ENCODE results near the gene SMIM14. TPM values are rescaled to one million over a fixed set of nuclear protein-coding genes. Genes with fewer than 3 reads are reported as not detected.
A peak's percentile ranks its signal among the peaks of the same experiment; 100 is the strongest.
"Not testable (repeated sequence)": the region's sequence is repeated elsewhere in the genome, so short reads cannot be mapped to it uniquely, and the experiment has no call there.

SMIM14 gene
- total RNA-seq, 6 experiments from 2014 or later: 54.0 to 224 (median 124) TPM

DNA sequence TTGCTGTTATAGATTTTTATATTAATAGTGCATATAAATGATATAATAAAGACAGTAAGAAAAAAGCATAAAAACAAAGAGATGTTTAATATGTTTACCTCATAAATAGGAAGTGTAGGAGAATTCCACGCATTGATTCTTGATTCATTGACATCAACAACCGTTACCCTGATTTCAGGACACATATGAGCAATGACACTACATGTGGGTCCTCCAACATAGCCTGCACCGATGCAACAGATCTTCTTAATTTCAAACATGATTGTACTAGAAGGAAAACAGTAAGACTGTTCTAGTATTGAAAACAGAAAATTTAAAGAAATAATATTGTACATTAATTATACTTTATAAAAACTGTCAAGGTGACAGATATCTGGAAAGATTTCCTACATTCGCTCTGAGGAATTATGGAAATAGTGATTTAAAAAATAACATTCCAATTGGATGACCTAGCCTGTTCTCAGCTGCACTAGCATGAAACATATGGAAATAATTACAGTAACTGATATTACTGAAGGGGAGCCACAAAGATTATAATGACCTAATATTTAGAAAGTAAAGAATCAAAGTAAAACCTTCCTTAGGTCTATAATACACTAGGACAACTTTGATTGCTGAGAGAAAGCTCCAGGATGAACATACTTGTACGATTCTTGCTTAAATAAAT, 117.3 kb downstream of the SMIM14 start:
- H3K9me3 ChIP-seq: no peaks in the 10 kb centered on the region
- H3K27me3 ChIP-seq: no peaks in the 10 kb centered on the region
- H3K27ac ChIP-seq: peak overlapping the region in 1 of 3 donors; percentile 84
- no peak for DNase-seq
- peaks cover 0 to 53% (median 8%) of the 10 kb centered on the region in 4 donors for H3K36me3 ChIP-seq
- no peak for ATAC-seq
- no peak overlapping the region for H3K4me3 ChIP-seq
- H3K4me1 ChIP-seq: peaks cover 0 to 46% (median 13%) of the 10 kb centered on the region in 4 donors
- TF ChIP-seq POLR2A (IDR thresholded peaks at IDR 0.05): no peak
- TF ChIP-seq CTCF (IDR thresholded peaks at IDR 0.05): no peak
- intact Hi-C loops (cut with DNase I): no loop called here
- WGBS (ENCODE audit: insufficient coverage, low coverage, low lambda C conversion rate, missing lambda C conversion rate): 64% methylated on average over 5 of the region's 5 CpGs

DNA sequence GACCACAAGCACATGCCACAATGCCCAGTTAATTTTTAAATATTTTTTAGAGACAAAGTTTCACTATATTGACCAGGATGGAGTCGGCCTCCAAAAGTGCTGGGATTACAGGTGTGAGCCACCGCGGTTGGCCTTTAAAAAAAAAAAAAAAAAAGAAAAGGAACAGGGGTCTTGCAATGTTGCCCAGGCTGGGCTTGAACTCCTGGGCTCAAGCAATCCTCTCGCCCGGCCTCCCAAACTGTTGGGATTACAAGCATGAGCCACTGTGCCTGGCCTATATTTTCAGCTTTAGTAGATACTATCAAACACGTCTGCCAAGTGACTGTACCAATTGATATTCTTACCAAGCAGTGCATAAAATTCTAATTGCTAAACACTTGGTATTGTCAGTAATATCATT, 120.2 kb downstream of the SMIM14 start:
- H3K4me3 ChIP-seq: no peak overlapping the region
- ATAC-seq (no peak), DNase-seq (no peak)
- no peaks in the 10 kb centered on the region for H3K27me3 ChIP-seq
- H3K36me3 ChIP-seq: peaks cover 3 to 72% (median 8%) of the 10 kb centered on the region in 4 donors
- TF ChIP-seq POLR2A (IDR thresholded peaks at IDR 0.05) (no peak), CTCF (IDR thresholded peaks at IDR 0.05) (no peak)
- 83% methylated on average over 4 of the region's 6 CpGs for WGBS (ENCODE audit: insufficient coverage, low coverage, low lambda C conversion rate, missing lambda C conversion rate)
- intact Hi-C loops (cut with DNase I): no loop called here
- H3K9me3 ChIP-seq: no peaks in the 10 kb centered on the region
- H3K4me1 ChIP-seq: peaks cover 0 to 69% (median 15%) of the 10 kb centered on the region in 4 donors
- H3K27ac ChIP-seq: no peak overlapping the region

DNA sequence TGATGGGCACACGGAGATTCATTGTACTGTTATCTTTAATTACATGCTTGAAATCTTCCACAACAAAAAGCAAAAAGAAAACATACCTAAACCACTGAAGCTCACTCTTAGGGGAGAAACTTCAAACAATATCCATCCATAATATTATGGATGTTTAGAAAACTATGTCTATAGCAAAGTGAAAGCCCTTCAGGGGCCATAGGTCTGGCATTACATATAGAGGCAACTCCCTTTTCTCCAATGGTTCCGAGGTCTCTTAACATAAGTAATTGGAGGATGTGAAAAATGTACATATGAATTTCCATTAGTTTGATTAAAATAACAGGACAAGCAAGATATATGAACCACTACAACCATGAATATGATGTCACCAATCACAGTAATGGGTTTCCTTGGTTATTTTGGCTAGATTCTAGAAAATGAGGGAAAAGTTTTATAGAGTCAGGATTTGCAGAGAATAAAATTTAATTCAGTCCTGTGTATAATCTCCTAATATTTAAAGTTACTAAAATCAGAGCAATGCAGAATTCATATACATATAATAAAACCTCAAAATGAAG, 122.2 kb downstream of the SMIM14 start:
- Histone ChIP-seq H3K4me1 (peaks cover 0 to 60% (median 10%) of the 10 kb centered on the region in 4 donors), H3K4me3 (no peak overlapping the region), H3K36me3 (peaks cover 4 to 91% (median 16%) of the 10 kb centered on the region in 4 donors), H3K27me3 (no peaks in the 10 kb centered on the region), H3K27ac (peak overlapping the region in 1 of 3 donors; percentile 79), H3K9me3 (no peaks in the 10 kb centered on the region)
- intact Hi-C loops (cut with DNase I): no loop called here
- no peak for ATAC-seq
- WGBS (ENCODE audit: insufficient coverage, low coverage, low lambda C conversion rate, missing lambda C conversion rate): 95% methylated on average over 2 of the region's 2 CpGs
- no peak for DNase-seq
- TF ChIP-seq CTCF (IDR thresholded peaks at IDR 0.05) (no peak), POLR2A (IDR thresholded peaks at IDR 0.05) (no peak)

DNA sequence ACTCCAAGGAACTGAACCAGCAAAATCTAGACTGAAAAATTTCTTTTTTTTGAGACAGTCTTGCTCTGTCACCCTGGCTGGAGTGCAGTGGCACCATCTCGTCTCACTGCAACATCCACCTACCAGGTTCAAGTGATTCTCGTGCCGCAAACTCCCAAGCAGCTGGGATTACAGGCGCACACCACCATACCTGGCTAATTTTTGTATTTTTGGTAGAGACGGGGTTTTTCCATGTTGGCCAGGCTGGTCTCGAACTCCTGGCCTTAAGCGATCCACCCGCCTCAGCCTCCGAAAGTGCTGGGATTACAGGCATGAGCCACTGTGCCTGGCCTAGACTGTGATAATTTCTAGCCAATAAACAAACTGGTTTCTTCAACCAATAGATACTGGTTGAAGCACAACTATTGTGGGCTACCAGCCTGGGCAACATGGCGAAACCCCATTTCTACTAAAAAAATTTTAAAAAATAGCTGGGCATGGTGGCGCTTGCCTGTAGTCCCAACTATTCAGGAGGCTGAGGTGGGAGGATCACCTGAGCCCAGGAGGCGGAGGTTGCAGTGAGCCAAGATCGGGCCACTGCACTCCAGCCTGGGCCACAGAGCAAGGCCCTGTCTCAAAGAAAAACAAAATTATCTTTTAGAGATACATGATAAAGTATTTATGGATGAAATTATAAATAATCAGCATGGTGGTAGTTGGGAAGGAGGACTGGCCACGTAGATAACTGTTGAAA, 122.8 kb downstream of the SMIM14 start:
- H3K9me3 ChIP-seq; DNase-seq; H3K27me3 ChIP-seq; intact Hi-C loops (cut with DNase I); H3K4me3 ChIP-seq: not testable (repeated sequence)
- Histone ChIP-seq H3K36me3 (peaks cover 4 to 93% (median 18%) of the 10 kb centered on the region in 4 donors), H3K4me1 (peaks cover 0 to 57% (median 10%) of the 10 kb centered on the region in 4 donors), H3K27ac (peak overlapping the region; percentile 61 to 79 (median 65))
- 94% methylated on average over 9 of the region's 14 CpGs for WGBS (ENCODE audit: insufficient coverage, low coverage, low lambda C conversion rate, missing lambda C conversion rate)
- peak in 1 of 4 donors; percentile 5 for ATAC-seq
